Stromal cell of bone marrow (primary cell): ENCODE results near the gene MORC3.
"Not testable (repeated sequence)": the region's sequence is repeated elsewhere in the genome, so short reads cannot be mapped to it uniquely, and the experiment has no call there.

Experiments used
- DNase-seq: peaks from one replicate; pipeline ENCODE4 v3.0.0-alpha.2; 2012; ENCODE audit warnings: low read depth

The MORC3 gene

GRCh38 chr21:36319767-36320420 lies at the start of gene MORC3:
MORC3 (plus strand) TSS chr21:36320197; CDS start chr21:36320265, 68 bp downstream.
- DNase-seq = peak; percentile 97

- DNase-seq = not testable (repeated sequence)
Observed at GRCh38 chr21:36270786-36271695, 49.0 kb upstream of the MORC3 start.

DNA sequence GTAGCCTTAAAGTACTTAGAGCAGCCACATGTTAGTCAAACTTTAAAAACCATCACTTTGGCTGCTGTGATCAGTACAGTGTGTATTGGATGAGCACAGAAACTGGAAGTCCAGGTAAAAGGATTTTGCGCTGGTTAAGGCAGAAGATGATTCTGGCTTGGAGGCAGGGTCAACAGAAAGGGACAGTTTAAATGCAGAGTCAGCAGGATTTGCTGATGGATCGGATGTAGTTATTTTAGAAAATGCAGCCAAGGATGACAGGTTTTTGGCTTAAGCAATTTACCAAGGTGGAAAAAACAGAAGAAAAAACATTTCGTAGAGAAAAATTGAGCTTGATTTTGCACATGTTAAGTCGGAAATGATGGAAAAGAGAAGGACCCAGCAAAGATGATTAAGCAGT lies 45.9 kb upstream of the MORC3 start:
- DNase-seq = no peak

GRCh38 chr21:36282568-36283230 lies 37.3 kb upstream of the MORC3 start:
- peak; percentile 53 for DNase-seq

- not testable (repeated sequence) for DNase-seq
Observed at GRCh38 chr21:36283231-36283622, 36.8 kb upstream of the MORC3 start.

GRCh38 chr21:36288651-36289243 lies 31.2 kb upstream of the MORC3 start:
- DNase-seq = no peak

DNA sequence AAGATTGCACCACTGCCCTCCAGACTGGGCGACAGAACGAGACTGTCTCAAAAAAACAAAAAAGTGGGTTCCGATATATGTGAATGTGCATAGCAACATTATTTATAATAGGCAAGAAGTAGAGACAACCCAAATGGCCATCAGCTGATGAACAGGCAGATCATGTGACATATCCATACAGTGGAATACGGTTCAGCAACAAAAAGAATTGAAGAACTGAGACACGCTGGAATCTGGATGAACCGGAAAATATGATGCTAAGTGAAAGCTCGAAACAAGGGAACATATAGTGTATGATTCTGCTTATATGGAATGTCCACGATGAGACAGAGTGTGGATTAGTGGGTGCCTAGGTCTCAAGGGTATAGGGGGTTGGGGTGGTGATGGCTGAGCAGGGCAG lies 28.5 kb upstream of the MORC3 start:
- DNase-seq = no peak

GRCh38 chr21:36297406-36297937 lies 22.5 kb upstream of the MORC3 start:
- DNase-seq = no peak

GRCh38 chr21:36297938-36298572 lies 21.9 kb upstream of the MORC3 start:
- no peak for DNase-seq

GRCh38 chr21:36306872-36307534 lies 13.0 kb upstream of the MORC3 start:
- no peak for DNase-seq

- DNase-seq = no peak
Observed at GRCh38 chr21:36310016-36310415, 10.0 kb upstream of the MORC3 start.

- DNase-seq = not testable (repeated sequence)
Observed at GRCh38 chr21:36313446-36313845, 6.6 kb upstream of the MORC3 start.

DNA sequence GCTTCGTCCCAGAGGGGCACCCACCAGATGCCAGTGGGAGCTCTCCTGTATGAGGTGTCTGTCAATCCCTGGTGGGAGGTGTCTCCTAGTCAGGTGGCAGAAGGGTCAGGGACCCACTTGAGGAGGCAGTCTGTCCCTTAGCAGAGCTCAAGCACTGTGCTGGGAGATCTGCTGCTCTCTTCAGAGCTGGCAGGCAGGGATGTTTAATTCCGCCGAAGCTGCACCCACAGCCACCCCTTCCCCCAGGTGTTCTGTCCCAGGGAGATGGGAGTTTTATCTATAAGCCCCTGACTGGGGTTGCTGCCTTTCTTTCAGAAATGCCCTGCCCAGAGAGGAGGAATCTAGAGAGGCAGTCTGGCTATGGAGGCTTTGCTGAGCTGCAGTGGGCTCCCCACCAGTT lies 4.0 kb upstream of the MORC3 start:
- not testable (repeated sequence) for DNase-seq

DNA sequence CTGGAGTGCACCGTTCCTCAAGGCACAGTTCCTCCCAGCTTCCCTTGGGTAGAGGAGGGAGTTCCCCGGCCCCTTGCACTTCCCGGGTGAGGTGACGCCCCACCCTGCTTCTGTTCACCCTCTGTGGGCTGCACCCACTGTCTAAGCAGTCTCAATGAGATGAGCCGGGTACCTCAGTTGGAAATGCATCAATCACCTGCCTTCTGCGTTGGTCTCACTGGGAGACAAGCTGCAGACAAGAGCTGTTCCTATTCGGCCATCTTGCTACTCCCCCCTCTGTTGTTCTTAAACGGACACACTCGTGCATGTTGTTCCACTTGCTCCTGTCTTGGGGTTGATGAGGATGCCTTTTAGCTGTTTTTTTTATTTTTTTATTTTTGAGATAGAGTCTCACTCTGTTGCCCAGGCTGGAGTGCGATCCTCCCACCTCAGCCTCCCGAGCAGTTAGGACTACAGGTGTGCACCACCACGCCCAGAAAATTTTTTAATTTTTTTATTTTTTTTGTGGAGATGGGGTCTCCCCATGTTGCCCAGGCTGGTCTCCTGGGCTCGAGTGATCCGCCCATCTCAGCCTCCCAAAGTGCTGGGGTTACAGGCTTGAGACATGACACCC lies 3.0 kb upstream of the MORC3 start:
- no peak for DNase-seq

DNA sequence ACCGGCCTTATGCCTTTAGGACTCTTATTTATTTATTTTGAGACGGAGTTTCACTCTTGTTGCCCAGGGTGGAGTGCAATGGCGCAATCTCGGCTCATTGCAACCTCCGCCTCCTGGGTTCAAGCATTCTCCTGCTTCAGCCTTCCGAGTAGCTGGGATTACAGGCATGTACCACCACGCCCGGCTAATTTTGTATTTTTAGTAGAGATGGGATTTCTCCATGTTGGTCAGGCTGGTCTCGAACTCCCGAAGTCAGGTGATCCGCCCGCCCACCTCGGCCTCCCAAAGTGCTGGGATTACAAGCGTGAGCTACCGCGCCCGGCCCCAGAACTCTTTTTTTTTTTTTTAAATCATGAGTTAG lies 611 bp upstream of the MORC3 start:
- not testable (repeated sequence) for DNase-seq

- peak; percentile 55 for DNase-seq
Observed at GRCh38 chr21:36320421-36321324, 676 bp downstream of the MORC3 start.

GRCh38 chr21:36321325-36322082 lies 1.5 kb downstream of the MORC3 start:
- no peak for DNase-seq

GRCh38 chr21:36322083-36322424 lies 2.1 kb downstream of the MORC3 start:
- DNase-seq = no peak

DNA sequence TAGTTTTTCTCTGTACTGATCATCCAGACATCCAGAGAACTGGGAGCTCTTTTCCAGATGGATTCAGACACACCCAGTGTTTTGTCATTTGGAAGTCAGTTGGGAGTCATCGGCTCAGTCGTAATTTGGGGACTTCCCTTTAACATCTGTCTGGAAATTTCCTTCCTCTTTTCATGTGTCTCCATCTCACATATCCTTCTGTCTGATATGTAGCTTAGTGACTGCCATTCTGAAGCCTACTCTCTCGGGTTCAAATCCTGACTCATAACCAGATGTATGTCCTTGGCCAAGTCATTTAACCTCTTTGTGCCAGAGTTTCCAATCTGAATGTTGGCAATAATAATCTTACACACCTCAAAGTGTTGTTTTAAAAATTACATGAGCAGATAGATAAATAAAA lies 3.0 kb downstream of the MORC3 start:
- DNase-seq = no peak
